ENCODE measurements around the gene SMAD1.
"Not testable (repeated sequence)": the region's sequence is repeated elsewhere in the genome, so short reads cannot be mapped to it uniquely, and the experiment has no call there.

Gene SMAD1

DNA sequence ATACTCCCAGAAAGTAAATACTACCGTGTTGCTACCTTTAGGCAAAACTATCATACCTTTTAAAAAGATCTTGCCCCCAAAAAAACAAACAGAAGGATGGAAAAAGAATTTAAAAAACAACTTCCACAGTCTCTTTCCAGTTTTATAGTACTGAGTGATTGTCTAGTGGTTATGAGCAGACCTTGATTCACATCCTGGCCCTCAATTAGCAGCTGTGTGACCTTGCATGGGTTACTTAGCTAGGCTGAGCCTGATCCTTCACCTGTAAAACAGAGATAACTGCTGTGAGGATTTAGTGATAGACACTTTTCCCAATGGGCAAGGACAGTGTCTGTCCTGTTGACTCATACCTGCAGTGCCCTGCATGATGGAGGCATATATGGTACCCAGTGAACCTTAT is 49.0 kb downstream of the SMAD1 start:
- no peak for DNase-seq

DNA sequence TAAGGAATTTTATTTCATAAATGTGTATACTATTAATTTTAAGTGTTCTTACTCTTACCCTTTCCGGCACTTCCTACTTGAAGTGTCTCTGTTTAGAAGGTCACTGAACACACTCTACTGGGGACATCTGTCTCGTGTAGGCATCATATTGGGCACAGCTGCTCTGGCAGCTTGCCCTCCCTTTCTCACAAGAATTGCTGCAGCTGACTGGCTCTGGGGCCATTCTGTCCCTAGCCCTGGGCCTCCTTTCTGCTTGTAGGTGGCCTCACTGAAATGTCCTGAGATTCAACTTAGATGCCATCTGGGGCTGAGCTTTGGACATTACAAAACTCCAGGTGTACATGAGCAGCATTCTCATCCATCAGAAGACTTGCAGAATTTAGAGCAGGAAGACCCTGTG is 49.6 kb downstream of the SMAD1 start:
- DNase-seq, result no peak

DNA sequence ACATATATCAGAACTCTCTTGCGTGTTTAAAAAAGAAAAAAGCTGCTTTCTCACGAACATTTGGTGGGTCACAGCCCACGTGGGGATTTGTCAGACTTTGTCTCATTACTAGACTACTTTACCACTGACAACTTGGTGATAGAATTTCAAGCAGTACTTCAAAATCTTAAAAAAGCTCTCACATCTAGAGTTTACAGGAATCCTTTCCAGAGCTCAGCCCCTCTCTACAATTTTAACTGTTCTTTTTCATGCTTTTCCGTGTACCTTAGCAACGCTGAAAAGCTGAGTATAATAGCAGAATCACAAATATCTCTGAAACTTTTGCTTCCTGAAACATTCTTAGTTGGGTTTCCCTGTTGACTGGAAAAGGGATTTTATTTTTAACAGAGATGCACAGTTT is 50.2 kb downstream of the SMAD1 start:
- no peak for DNase-seq

DNA sequence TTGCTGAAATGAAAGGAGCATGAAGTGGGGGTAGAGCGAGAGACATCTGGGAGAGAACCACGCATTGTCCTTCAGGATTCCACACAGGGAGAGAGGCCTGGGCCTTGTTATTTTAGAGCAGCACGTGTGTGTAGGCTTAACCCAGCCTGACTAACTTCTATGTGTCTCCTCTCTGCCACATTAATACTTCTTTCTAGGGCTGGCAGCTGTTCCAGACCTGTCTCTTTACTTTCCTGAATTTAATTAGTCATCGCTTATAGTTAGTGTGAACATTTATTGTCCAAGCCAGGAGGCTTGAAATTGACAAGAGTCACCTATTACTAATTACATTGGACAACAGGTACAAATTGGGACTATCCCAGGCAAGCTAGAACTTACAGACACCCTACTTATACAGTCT is 51.3 kb downstream of the SMAD1 start:
- DNase-seq, result no peak

DNA sequence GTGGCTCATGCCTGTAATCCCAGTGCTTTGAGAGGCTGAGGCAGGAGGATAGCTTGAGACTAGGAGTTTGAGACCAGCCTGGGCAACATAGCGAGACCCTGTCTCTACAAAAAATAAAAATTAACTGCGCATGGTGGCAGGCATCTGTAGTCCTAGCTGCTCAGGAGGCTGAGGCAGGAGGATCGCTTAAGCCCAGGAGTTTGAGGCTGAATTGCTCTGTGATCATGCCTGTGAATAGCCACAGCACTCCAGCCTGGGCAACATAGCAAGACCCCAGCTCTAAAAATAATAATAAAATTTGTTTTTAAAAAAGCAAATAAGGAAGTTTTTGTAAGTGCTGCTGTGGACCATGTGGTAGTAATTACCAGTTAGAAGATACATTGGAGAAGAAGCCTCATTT is 51.8 kb downstream of the SMAD1 start:
- not testable (repeated sequence) for DNase-seq

DNA sequence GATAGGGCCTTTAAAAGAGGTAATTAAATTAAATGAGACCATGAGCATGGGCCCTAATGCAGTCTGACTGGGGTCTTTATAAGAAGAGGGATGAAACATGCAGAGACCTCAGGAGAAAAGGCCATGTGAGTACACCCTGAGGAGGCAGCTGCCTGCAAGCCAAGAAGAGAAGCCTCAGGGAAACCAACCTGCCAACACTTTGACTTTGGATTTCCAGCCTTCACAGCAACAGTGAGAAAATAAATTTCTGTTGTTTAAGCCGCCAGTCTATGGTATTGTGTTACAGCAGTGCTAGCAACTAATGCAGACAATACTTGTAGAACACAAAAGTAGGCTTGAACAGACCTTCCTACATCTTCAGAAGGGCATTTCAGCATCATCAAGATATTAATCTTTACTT is 52.3 kb downstream of the SMAD1 start:
- no peak for DNase-seq

DNA sequence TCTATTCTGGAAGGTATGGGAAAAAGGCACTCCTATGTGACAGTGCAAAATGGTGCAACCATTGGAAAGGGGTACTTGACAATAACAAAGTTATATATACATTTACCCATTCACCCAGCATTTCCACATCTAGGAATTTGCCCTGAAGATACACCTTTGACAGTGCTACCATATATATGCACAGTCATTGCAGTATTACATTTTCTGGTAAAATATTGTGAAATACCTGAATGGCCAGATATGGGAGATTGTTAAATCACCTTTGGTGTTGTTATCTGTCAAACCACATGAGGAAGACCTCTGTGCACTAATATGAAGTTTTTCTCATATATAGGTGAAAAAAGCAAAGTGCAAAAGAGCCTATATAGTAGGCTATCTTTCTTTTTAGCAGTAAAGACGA is 53.5 kb downstream of the SMAD1 start:
- DNase-seq, result no peak

DNA sequence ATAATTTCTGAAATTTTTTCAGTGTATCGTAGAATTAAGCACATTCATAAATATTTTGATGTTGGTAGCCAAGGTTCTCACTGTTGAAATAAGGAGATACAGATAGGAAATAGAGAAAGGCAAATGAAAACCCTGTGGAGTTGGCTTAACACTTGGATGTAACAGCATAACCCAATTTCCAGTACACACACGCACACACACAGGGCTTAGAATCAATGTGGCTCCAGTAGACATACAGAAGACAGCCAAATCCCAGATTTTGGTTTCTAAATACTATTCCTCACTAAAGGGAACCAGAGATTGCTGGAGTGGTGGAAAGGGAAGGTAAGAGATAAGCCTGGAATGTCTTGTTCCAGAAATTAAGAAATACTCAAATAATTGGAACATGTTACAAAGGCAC is 54.4 kb downstream of the SMAD1 start:
- no peak for DNase-seq

DNA sequence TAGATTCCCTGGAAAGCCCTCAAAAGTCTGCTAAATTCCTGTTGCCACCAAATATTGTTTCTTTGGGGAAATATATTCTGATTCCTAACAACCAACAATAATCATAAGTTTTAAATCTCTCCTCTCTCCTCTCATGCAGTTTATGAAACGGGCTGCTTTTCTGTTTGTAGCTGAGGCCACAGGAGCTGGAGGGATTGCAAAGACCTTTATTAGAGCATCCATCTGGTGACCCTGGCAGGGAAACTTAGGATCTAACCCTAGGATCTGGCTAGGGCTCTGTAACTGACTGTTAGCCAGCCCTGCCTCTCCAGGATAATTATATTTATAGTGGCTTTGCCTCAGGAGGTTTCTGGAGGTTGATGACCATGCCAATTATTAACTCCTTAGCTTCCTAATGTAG is 56.9 kb downstream of the SMAD1 start:
- DNase-seq, result no peak

DNA sequence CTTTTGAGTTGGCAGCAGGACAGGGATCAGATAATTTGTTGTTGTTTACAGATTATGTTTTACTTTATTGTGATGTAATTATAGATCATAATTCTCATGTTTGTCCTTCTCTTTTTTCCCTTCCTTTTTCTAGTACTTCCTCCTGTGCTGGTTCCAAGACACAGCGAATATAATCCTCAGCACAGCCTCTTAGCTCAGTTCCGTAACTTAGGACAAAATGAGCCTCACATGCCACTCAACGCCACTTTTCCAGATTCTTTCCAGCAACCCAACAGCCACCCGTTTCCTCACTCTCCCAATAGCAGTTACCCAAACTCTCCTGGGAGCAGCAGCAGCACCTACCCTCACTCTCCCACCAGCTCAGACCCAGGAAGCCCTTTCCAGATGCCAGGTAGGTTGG is 58.0 kb downstream of the SMAD1 start:
- no peak for DNase-seq

DNA sequence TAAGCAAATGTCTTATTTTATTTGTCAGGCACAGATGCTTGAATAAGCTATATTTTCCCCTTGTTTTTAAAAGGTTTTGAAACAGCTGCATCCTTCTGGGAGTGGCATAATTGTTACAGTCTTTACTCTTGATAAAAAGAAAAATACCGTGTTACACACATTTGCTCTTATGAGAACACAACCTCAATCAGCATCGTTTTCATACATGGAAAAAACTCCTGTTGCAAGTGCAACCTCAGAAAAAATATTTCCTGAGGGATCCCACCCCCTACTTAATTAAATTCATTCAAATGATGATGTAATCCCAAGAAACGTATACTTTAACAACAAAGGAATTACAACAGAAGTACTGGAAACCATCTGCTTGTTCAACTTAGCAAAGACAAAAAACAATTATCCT is 58.6 kb downstream of the SMAD1 start:
- no peak for DNase-seq

DNA sequence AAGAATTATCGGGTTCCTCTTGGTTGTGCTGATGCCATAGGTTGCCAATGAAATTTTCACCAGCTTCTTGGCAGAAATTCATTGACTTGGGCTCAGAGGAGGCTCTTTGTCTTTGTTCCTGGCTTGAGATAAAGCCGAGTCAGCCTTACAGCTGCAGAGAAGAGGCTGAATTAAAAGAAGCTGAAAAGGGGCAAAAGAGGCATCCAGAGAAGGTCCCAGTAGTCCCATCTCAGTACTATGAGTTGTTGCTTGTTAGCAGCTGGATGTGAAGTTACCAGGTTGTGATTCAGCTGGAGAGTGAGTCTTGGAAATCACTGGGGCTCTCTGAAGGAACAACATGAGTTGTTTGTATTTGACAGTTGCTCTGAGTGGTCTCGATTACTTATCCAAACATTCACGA is 59.7 kb downstream of the SMAD1 start:
- no peak for DNase-seq

DNA sequence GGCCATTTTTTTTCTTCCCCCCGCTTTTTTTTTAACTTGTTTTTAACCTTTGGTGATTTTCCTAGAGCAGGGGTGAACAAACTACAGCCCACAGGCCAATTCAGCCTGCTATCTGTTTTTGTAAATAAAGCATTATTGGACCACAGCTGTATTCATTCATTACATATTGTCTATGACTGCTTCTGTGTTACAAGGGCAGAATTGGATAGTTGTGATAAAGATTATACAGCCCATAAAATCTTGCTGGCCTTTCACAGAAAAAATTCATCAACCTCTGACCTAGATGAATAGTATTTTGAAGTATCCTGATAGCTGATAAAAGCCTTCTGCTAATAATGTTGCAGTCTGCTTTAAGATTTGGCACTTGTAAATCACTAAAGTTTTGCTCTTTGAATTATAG is 63.4 kb downstream of the SMAD1 start:
- DNase-seq, result no peak

DNA sequence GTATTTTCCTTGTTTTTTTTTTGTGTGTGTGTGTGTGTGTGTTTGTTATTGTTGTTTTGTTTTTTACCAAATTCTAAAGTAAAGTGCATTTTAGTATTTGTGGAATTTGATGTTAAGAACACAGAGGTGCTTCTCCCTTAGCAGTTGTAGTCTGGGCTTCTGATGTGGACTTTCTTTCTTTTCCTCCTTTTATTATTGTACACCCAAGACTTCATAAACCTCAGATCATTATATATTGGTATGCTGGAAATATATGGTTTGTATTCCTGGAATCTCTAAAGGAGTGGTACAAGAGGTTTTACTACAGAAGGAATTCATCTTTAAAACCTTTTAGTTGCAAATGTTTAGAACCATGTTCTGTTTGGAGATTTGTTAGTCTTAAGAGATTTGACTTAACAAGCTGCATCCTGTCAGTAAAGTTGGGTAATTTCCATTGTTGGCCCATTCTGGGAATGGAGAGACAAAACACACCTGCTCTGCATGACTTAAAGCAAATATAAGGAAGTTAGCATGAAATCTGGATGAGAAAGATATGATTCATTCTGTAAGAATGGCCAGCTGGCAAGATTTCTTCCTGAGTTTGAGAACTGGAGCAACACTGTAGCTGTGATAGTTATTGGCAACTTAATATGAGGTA is 64.0 kb downstream of the SMAD1 start:
- no peak for DNase-seq

DNA sequence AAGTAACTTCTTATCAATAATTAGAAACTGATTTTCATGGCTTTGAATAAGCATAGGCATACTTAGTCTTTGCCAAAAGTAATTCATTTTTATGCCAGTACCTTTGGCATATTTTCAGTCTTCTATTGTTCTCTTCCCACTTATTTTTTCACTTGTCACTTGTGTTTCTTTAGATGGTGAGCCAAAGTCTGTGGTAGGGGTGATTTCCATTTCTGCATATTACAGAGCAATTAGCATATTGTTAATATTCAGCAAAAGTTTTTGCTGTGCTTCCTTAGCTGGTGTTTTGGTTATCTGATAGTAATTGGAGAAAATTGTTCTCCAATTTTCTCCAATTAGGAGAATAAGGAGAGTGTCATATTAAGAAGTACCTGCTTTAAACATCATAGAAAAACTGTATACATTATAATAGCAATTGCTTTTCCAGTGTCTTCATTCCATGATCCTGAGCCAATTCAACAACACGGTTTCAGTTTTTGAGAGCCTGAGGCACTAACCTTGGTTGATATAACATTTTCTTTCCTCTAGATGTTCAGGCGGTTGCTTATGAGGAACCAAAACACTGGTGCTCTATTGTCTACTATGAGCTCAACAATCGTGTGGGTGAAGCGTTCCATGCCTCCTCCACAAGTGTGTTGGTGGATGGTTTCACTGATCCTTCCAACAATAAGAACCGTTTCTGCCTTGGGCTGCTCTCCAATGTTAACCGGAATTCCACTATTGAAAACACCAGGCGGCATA is 64.7 kb downstream of the SMAD1 start:
- no peak for DNase-seq

DNA sequence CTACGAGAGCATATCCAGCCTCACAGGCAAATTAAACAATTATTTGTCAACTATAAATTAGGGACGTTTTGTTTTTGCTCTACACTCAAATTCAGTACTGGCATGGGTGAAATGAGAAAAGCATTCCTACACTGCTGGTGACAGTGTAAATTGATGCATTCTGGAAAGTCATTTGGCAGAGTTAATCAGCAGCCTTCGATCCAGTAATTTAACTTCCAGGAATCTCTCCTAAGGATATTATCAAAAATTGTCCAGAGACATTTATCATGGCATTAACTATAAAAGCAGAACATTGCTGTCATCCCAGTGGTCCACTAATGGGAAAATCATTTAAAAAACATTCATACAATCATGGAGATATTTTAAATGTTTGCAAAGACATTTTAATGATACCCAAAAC is 70.0 kb downstream of the SMAD1 start:
- no peak for DNase-seq

DNA sequence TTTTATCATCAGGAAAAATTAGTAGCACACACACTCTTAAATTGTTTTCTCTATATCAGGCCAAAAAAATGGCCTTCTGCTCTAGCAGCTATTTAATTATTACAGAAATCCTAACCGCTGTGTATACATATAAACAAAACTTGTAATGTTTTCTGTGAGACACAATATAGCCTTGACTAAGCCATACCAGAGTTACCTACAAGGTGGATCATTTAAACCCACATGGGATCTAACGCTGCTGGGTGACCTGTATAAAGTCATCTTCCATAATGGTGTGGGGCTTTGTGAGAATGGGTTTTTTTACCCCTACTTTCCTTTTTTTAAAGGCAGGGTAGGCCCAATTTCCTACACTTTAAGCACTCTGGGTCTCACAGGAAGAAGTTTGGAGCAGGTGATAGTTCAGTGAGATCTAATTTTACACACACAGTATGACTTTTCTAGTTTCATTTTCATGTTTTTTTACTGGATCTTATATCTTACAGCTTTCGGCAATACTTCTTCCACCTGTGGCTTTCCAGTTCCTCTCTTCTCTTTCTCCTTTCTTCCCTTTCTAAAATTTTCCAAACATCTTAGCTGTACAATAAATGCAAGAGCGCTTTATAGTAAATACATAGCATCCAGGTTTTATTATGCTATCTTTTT is 70.6 kb downstream of the SMAD1 start:
- no peak for DNase-seq

DNA sequence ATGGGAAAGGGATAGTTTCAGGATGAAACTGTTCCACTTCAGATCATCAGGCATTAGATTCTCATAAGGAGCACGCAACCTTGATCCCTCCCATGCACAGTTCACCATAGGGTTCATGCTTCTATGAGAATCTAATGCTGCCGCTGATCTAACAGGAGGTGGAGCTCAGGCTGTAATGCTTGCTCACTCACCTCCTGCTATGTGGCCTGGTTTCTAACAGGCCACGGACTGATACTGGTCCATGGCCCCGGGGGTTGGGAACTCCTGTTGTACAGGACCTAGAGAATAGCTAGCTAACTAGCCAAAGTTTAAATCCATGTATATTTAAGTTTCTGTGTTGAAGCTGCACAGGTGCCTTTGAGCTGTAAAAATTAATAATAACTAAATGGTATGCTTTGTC is 71.7 kb downstream of the SMAD1 start:
- no peak for DNase-seq

DNA sequence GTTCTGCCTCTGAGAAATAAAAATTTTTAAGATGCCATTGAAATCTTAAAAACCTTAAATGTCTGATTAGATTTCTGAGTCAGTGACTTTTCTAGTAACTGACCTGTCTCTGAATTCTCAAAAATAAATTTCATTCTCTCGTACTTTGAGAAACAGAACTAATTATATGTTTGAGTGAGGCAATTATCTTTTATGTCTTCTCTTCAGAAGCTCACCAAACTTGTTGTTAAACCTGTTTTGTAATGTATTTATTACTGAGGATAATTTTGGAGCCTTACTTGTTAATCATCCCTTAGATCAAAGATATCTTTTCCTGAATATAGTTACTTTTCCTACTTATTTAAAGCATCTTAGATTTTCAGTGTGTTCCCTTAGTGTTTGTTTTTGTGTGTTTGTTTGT is 73.0 kb downstream of the SMAD1 start:
- no peak for DNase-seq

DNA sequence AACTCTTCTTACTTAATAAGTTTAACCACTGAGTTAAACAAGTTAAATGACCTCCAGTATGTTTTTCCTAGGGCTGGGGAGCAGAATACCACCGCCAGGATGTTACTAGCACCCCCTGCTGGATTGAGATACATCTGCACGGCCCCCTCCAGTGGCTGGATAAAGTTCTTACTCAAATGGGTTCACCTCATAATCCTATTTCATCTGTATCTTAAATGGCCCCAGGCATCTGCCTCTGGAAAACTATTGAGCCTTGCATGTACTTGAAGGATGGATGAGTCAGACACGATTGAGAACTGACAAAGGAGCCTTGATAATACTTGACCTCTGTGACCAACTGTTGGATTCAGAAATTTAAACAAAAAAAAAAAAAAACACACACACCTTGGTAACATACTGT is 76.1 kb downstream of the SMAD1 start:
- DNase-seq, result peak; percentile 9

DNA sequence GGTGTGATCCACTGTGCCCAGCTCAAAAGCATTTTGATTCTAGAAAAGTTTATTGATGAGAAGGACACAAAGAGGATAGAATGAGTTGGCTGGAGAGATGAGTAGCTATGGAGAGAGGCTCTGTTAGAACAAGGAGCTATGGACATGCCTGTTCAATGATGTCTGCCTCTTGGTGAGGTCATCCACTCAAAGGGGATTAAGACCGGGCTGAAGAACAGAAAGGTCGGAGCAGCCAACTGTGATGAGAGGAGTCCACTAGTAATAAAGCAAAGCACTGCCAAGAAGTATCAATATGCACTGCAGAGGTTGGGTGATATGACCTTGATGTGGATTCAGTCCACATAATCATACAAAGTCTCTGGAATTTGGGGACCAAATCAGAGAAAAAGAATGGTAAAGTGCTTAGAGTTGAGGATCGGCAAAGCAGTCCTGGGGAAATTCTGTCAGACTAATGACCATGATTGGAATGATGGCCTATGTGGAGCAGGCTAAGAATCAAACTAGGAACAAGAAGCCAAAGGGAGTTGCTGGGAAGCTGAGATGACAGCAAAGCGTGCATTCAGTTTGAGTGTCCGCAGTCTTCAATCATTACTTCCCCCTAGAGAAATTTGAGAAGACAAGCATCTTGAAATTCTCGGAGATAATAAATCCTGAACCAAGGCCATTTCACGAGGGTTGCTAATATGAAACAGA is 81.8 kb downstream of the SMAD1 start:
- DNase-seq, result no peak

DNA sequence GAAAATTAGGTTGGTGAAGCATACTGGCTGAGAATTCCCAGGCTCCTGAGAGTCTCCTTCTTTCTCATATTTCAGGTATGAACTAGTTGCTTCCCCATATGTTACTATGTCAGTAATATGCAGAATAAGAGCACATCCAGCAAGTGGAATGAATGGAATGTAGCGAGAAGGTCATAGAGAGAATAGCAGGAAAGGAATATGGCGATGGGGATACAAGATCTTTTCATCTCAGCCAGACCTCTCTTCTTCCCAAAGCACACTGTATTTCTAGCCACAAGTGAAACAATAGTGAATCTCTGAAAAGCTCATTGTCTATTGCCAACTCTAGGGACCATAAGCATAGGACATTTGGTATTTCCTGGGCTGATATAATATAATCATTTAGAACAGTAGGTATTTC is 82.9 kb downstream of the SMAD1 start:
- no peak for DNase-seq

DNA sequence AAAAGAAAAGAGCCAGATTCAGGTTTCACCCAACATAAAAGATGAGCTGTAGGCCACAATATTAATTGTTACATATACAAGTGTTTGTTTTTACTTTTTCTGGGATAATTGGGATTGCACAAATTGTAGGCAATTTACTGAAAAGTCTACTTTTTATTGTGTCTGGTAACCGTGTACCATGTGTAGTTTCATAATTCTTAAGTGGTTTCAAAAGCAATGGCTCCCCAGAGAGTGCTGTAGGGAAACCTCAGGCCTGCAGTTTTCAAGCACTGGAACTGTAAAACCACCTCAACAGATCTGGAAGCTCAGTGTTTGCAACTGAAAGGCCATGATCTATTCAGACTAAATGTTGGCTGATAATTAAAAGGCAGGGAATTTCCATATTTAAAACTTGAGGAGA is 83.7 kb downstream of the SMAD1 start:
- DNase-seq, result no peak

DNA sequence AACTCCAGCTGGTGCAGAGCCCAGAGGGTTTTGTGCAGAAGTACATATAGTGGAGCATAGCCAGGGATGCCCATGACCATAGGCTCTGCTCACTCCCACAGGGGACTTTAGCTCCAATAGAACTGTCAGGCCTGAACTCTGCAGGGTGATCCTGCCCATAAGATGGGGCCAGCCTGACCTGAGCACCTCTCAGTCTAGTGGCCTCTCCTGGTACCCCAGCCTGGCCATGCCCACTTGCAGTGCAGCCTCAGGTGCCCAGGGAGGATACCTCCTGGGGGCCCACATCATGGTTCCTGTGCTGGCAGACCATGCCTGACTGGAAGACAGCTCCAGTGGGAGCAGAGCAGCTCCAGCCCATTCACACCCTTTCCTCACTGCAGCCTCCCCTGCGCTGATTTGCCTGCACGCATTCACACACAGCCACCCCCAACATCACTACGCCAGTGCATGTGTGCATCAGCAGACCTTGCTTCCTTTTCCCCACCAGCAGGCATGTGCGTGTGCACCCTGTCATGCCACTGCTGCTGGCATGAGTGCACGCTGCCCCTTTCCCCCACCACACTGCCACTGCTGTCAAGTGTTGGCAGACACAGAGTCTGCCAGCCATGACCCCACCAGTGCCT is 84.5 kb downstream of the SMAD1 start:
- DNase-seq, result no peak

All from stimulated activated naive CD4-positive, alpha-beta T cell treated with Interleukin-2 at 50 U/mL for 16 hours (primary cell).